ENCODE results near the gene LRRN2.

The LRRN2 gene

DNA sequence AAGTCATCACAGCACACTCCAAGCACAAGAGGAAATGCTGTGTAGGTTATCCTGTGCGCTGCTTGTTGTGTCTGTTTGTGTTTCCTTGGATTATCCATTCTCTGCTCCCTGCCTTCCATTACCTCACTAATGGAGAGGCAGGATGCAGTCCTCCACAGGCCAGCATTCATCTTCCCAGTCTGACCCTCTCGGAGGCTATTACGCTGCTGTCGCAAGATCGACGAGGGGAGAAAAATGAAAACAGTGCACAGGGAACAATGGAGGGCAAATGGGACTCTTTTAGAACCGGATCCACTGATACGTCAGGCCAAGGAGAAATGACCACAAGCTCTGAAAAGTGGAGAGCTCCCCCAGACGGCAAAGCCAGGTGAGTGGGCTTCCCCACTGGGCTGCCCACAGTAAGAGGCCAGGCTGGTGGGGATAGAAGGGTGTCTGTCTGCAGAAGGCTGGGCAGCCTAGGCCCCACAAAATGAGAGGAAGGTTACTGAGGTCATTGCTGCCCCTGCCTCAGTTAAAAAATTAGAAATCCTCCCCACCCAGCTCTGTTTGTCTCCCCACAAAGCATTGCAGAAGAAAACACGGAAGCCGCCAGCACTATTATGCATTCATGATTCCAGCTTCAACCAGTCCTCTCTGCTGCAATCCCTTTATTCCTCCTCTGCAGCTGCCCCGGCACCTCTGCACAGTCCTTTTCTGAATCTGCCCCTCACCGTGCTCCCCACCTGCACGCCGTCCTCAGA lies 21.7 kb downstream of the LRRN2 start:
- no peak for DNase-seq (ENCODE audit: low read depth in 3 of 3, low spot score in 1 of 3)

DNA sequence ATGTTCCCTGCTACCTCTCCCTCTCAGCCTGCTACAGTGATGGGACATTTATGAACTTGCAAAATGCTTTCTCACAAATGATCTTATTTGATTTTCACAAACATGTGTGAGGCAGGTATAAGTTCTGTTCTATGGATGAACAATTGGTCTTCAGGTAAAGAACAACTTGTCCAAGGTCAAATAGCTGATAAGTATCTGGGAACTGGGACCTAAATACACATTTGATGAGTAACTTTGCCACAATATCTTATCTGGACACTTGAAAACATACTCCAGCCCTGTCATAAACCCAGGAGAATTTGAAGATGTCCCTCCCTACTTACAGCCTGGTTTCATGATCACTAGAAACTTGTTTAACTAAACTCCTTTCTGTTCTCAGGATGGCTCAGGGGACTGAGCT lies 23.0 kb downstream of the LRRN2 start:
- no peak for DNase-seq (ENCODE audit: low read depth in 3 of 3, low spot score in 1 of 3)

DNA sequence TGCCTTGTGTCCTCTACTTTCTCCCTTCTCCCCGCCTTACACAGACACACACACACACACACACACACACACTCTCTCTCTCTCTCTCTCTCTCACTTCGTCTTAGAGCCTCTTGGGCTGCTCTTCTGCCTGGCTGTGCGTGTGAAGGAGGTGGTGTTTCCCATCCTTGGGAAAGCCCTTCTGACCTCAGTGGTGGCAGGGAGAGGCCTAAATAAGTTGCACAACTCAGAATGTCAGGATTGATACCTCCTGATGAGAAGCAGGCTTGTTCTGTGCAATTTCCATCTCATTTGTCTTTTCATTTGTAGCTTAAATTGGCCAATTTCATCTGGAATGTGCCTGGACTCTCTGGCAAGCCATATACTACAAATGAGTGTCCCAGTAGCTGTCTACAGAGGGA lies 25.0 kb downstream of the LRRN2 start:
- DNase-seq (ENCODE audit: low read depth in 3 of 3, low spot score in 1 of 3) = no peak

DNA sequence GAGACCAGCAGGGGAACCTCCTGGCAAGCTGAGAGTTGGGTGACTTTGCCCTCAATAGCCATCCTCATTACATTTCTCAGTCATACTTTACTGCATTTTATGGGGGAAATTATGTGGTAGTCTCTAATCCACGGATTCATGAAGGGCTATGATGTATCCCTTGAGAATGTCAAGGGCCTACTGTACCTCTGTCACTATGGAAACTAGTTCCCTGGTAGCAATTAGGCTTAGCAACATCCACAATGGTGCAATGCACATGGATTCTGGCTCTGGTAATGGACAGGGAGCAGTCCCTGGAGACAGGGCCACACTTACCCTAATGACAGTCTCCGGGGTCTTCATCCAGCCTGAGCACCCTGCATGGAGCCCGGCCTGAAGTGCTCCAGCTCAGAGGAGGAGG lies 26.5 kb downstream of the LRRN2 start:
- DNase-seq (ENCODE audit: low read depth in 3 of 3, low spot score in 1 of 3) = no peak

DNA sequence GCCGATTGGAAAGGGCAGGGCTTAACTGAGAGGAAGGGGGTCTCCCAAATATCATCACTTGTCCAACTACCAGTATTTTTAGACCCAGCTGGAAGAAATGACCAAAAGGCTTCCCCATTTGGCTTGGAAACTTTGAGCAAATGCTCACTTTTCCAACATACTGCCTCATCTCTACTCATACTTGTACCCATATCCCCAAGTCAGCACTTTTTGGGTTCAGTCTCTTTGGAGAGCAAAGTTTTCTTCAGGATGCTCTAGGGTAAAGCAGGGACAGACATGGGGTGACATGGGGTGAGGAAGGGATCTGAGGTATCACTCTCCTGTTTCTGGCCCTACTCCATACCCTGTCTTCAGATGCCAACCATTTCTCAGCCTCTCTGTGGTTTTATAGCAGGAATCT lies 27.2 kb downstream of the LRRN2 start:
- DNase-seq (ENCODE audit: low read depth in 3 of 3, low spot score in 1 of 3) = no peak

DNA sequence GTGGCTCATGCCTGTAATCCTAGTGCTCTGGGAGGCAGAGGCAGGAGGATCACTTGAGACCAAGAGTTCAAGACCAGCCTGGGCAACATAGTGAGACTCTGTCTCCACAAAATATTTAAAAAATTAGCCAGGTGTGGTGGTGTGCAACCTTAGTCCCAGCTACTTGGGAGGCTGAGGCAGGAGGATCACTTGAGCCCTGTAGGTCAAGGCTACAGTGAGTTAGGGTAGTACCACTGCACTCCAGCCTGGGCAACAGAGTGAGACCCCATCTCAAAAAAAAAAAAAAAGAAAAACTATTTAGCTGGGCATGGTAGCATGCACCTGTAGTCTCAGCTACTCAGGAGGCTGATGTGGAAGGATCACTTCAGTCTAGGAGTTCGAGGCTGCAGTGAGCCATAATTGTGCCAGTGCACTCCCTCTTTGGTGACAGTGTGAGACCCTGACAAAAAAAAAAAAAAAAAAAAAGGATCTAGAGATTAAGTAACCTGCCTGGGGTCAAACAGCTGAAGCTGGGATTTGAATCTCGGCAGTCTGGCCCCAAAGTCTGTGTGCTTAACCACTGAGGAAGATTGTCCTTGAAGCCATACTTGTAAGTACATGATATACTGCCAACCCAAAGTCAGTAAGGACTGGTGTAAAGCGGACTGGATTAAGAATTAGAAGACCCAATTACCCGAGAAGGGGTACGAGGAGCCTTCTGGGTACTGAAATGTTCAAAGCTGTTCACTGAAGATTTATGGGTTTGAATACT lies 31.8 kb downstream of the LRRN2 start:
- DNase-seq (ENCODE audit: low read depth in 3 of 3, low spot score in 1 of 3) = no peak

DNA sequence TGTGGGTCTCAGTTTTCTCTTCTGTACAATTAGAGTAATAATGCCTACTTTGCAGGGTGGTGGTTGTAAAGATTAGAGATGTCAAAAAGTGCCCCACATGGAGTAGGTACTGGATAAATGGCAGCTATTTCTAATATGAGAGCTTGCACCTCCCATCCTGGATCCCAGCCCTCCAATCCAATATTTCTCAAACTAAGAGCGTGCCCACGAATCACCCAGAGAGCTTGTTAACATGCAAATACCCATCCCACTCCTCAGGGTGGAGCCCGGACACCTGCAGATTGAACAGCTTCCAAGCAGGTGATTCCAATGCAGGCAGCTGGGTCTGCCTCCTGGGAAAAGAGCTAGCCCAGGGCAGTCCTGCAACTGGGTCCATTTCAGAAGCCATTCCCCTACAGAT lies 33.0 kb downstream of the LRRN2 start:
- no peak for DNase-seq (ENCODE audit: low read depth in 3 of 3, low spot score in 1 of 3)

DNA sequence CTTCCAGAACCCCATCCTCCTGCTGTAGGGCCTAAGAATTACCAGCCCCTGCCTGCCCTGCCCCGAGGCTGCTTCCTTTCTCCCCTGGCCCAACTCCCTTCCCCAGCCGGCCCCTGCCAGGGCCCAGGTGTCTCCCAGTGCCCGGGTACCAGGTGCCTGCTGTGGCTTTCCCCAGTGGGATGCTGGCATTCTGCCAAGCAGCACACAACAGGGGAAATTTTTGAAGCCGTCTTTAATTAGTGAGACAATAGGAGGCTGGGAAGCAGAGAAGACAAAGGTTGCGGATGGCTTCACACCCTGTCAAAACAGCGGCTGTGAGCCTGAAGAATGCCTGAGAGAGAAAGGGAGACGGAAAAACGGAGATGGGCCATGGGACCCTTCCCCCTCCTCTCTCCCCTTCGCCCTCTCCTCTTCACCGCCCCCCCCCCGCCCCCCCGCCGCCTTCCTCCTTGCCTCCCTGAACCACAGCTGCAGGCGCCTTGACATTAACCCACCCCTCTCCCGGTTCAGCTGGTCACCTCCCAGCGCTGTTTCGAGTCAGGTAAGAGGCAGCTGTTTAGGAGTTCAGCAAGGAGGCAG lies 33.6 kb downstream of the LRRN2 start:
- DNase-seq (ENCODE audit: low read depth in 3 of 3, low spot score in 1 of 3) = no peak

DNA sequence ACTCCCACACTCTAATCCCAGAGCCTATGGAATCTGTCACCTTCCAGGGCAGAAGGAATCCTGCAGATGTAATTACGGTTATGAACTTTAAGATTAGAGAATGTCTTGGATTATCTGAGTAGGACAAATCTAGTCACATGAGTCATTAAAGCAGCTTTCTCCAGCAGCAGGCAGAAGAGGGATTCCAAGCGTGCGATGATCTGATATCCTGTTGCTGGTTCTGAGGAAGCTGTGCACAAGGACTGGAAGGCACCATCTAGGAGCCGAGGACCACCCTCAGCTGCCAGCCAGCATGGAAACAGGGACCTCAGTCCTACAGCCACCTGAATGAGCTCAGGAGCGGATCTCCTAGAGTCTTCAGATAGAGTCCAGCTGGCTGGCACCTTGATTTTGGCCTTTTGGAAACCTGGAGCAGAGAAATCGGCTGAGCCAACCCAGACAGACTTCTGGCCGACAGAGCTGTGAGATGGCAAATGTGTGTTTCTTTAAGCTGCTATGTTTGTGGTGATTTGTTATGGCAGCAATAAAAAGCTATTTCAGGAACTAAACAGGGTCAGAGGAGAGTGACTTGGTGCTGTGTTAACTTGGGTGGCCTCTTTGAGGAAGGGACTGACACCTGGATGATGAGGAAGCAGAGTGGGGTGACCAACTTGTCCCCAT lies 34.5 kb downstream of the LRRN2 start:
- DNase-seq (ENCODE audit: low read depth in 3 of 3, low spot score in 1 of 3) = no peak

DNA sequence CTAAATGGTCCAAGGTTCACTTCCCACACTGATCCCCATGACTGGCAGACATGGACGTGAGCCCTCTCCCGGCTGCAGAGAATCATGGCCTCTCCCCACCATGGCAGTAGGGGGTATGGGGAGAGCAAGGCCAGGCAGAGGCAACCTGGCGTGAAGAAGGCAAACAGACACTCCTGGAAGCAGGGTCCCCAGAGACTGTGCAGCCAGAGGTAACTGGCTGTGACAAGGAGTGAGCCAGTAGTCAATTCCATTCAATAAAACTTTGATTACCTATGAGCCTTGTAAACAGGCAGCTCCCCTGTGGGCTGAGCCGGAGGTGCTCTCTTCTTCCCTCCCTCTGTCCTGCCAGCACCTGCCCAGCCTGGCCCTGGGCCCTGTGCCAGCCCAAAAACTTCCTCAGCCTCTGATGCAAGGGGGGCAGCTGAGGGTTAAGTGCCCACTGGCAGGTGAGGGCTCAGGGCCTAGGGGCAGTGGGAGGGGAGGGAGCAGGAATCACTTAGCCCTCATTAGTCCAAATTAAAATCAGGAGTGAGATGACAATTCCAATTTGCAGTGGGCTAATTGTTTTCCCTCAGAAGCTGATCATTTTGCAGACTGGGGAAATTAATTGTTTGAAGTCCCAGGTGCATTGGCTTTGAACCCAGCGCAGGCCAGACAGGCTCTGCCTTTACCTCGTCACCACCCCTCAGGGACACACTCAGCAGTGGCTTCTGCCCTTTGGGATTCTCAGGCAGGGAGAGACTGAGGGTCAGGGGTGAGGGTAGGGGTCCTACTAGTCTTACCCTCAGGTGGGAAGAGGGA lies 35.6 kb downstream of the LRRN2 start:
- no peak for DNase-seq (ENCODE audit: low read depth in 3 of 3, low spot score in 1 of 3)

DNA sequence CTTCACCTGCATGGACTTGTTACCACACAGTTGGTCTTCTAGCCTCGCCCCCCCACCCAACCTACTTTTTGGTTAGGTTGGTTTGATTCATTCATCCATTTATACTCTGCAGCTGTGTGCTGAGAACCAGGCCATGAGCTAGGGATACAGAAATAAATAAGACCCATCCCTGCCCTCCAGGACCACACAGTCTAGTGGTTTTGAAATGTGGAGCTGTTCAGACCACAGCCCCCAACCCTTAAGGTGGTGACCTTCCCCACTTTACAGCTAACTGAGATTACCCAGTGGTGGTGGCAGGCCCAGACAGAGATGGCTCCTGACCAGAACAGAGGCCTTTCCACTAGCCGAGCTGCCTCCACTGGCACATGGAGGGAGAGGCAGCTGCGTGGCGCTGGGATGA lies 37.0 kb downstream of the LRRN2 start:
- DNase-seq (ENCODE audit: low read depth in 3 of 3, low spot score in 1 of 3) = no peak

DNA sequence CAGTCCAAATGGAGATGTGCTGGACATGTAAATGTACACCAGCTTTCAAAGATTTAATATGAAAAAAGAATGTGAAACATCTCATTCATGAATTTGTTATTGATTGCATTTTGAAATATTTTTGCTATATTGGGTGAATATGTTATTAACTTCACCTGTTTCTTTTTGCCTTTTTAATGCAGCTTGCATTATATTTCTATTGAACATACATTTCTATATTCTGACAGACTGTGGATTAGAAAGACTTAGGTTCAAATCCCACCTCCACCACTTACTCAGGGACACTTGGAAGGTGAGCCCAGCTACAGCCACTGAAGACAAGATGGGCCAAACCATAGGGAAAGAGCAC lies 37.8 kb downstream of the LRRN2 start:
- DNase-seq (ENCODE audit: low read depth in 3 of 3, low spot score in 1 of 3) = no peak

DNA sequence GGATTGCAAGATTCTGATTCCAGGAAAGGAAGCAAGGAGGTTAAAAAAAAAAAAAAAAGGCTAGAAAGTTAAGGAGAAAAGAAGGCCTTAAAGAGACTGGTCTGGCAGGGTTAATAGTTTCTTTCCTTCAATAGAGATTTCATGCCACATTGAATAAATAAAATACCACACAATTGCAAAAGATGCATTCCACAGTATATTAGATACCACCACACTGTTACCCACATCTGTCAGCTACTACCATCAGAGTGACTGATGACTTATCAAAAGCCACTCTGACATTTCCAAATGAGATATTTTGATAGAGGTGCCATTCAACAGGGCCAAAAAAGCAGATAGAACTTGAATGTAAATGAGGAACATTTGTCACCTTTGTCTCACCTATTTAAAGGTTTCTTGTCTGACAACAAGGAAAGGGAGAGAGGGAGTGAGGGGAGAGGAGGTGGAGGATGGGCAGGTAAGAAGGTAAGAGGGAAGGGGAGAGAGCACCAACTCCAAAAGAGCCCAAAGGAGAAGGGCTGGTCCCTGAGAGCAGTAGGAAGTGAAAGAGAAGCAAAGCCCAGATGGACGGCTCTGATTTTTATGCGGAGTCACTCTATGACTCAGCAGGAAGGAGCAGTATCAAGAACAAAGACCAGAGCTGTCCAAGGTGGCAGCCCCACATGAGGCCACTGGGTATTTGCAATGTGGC lies 38.3 kb downstream of the LRRN2 start:
- DNase-seq (ENCODE audit: low read depth in 3 of 3, low spot score in 1 of 3) = no peak

DNA sequence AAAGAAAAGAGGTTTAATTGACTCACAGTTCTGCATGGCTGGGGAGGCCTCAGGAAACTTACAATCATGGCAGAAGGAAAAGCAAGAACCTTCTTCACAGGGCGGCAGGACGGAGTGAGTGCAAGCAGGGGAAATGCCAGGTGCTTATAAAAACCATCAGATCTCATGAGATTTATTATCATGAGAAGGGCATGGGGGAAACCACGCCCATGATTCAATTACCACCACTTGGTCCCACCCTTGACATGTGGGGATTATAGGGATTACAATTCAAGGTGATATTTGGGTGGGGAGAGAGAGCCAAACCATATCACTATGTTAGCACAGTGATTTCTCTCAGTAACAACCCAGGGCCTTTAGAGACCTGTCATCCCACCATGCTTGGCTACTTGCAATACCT lies 39.9 kb downstream of the LRRN2 start:
- no peak for DNase-seq (ENCODE audit: low read depth in 3 of 3, low spot score in 1 of 3)

DNA sequence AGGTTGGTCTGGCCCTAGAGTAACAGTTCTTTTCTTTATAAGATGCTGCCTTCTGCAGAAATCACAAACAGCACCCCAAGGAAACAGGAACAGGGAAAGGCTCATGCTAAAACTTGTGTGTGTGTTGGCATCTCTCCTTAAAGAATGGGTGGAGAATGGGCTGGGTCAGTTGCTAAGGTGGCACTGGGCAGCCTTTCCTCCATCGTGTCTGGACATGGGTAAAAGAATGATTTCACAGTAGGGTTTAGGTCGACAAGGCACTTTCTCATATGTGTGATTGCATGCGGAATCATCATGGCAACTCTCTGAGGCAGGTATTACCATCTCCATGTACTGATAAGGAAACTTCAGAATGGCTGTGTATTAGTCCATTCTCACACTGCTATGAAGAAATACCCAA lies 40.3 kb downstream of the LRRN2 start:
- DNase-seq (ENCODE audit: low read depth in 3 of 3, low spot score in 1 of 3) = no peak

DNA sequence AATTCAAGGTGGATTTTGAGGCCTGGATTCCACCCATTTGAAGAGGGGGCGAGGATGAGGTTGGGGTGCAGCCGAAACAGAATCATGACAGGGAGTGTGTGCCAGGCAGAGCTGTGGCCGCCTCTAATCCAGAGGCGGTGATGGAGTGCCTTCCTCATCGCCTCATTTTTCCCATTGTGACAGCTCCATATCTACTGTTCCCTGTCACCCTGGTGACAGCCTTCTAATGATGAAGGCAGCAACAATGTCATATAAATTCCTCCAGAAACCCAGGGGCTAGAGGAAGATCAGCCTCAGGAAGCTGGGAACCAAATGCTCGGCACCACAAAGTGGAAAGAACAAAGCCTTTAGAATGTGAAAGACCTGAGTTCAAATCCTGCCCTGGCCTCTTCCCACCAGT lies 42.0 kb downstream of the LRRN2 start:
- DNase-seq (ENCODE audit: low read depth in 3 of 3, low spot score in 1 of 3) = no peak

DNA sequence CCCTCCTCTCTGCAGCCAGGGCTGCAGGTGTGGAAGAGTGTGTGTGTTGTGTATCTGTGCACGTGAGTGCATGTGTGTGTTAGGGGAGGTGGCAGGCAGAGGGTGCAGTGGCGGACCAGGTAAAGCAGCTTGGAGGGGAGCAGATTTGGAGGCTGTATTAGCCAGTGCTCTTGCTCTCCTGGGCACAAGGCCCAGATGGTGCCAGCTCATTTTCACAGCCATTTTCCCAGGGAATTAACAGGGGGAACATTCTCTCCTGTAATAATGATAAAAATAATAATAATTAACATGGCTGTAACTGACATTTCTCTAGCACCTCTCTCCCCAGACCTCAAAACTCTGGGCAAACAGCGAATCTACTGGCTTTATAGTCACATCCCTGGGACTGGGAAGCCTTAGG lies 43.6 kb downstream of the LRRN2 start:
- no peak for DNase-seq (ENCODE audit: low read depth in 3 of 3, low spot score in 1 of 3)

DNA sequence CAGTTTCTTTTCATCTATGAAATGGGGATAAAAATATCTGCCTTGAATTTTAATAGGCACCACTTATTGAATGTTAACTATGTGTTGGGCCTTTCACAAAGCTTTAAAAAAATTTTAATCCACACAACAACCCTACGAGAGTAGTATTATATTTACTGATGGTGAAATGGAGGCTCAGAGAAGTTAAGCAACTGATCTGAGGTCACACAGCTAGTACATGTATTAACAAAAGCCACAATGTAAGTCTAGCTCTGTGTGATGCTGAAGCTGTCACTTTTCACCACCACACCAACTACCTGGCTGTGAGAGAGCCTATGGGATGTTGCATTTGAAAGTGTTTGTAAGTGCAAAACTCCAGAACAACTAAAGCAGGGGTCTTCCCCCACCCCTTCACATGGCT lies 44.1 kb downstream of the LRRN2 start:
- no peak for DNase-seq (ENCODE audit: low read depth in 3 of 3, low spot score in 1 of 3)

DNA sequence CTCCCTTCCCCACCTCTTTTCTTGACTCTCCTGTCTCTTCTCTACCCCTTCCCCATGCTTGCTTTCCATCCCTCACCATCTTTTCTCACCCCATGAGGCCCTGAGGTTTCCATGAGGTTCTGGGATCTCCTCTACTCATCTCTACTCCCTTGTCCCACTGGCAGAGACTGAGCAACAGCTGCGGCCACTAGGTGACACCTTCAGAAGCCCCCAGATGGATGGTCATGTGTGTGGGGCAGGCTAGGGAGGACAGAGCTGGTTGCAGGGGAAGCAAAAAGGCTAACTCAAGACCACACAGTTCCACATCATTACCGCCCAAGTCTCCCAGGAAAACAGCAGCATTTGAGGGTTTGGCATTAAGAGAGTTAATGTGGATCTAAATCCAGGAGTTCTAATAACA lies 45.0 kb downstream of the LRRN2 start:
- no peak for DNase-seq (ENCODE audit: low read depth in 3 of 3, low spot score in 1 of 3)

DNA sequence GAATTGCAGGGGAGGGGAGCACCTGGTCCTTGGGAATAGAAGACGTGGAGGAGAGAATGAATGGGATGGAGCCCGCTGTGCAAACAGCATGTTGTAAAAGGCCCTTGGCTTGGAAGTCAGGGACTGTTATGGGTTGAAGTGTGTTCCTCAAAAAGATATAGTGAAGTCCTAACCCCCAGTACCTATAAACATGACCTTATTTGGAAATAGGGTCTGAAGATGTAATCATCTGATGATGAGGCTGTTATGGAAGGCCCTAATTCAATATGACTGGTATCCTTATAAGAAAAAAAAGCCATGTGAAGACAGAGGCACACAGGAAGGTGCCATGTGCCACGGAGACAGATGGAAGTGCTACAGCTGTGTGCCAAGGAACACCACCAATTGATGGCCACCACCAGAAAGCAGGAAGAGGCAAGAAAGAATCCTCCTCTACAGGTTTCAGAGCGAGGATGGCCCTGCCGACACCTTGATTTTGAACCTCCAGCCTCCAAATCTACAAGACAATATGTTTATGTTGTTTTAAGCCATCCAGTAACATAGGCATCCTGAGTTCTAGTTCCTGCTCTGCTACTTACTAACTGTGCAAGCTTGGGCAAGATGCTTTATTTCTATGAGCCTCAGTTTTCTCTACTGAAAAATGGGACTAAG lies 51.2 kb downstream of the LRRN2 start:
- no peak for DNase-seq (ENCODE audit: low read depth in 3 of 3, low spot score in 1 of 3)
